Neuronal stem cell (in vitro differentiated cells): Measurements from ENCODE around the gene PTEN.

ENCODE experiments used
- DNase-seq: peaks from one replicate; pipeline ENCODE4 v3.0.0-alpha.2; 2013; ENCODE audit warnings: low spot score
- H2AFZ ChIP-seq: one replicate; pipeline ENCODE4 v1.6.1; 2013; ENCODE audit warnings: mild to moderate bottlenecking, low read length, inconsistent platforms
- H2AK5ac ChIP-seq: 2 replicates; pipeline ENCODE4 v1.6.1; 2013; ENCODE audit warnings: low read depth, mild to moderate bottlenecking, inconsistent platforms, low read length, moderate library complexity, mixed read lengths
- H2BK120ac ChIP-seq: 2 replicates; pipeline ENCODE4 v1.6.1; 2013; ENCODE audit warnings: low read depth, mild to moderate bottlenecking, inconsistent platforms, low read length, moderate library complexity, mixed read lengths
- H2BK12ac ChIP-seq: one replicate; pipeline ENCODE4 v1.6.1; 2013; ENCODE audit warnings: low read length, inconsistent platforms
- H2BK15ac ChIP-seq: 2 replicates; pipeline ENCODE4 v1.6.1; 2013; ENCODE audit warnings: mild to moderate bottlenecking, low read length, inconsistent platforms, mixed read lengths
- H2BK5ac ChIP-seq: one replicate; pipeline ENCODE4 v1.6.1; 2013; ENCODE audit warnings: inconsistent platforms, mild to moderate bottlenecking, low read length, moderate library complexity
- H3K14ac ChIP-seq: one replicate; pipeline ENCODE4 v1.6.1; 2013; ENCODE audit warnings: low read length, inconsistent platforms
- H3K18ac ChIP-seq: 2 replicates; pipeline ENCODE4 v1.6.1; 2013; ENCODE audit warnings: low read length, inconsistent platforms
- H3K23ac ChIP-seq: 2 replicates; pipeline ENCODE4 v1.6.1; 2013; ENCODE audit warnings: low read depth, mild to moderate bottlenecking, mixed read lengths, low read length, inconsistent platforms; ENCODE audit not compliant: poor library complexity
- H3K27ac ChIP-seq: replicated peaks from 3 replicates; pipeline ENCODE4 v1.5.1; 2013; ENCODE audit warnings: low read length, inconsistent platforms
- H3K27me3 ChIP-seq, 3 experiments: 2 replicates each; pipeline ENCODE4 v1.6.1; 2013; ENCODE audit warnings: low read length in 3 of 3, mild to moderate bottlenecking in 2 of 3, inconsistent platforms in 1 of 3, low read depth in 1 of 3, mixed read lengths in 1 of 3, moderate library complexity in 1 of 3; ENCODE audit not compliant: control insufficient read depth in 3 of 3, insufficient read depth in 3 of 3
- H3K36me3 ChIP-seq, 2 donors: replicated peaks in 1 of 2; 2 replicates each; pipeline ENCODE4 v1.6.1; 2013; ENCODE audit warnings: low read length in 2 of 2; ENCODE audit not compliant: control insufficient read depth in 2 of 2, insufficient read depth in 2 of 2
- H3K4ac ChIP-seq: 2 replicates; pipeline ENCODE4 v1.6.1; 2013; ENCODE audit warnings: inconsistent platforms, mild to moderate bottlenecking, low read length, moderate library complexity
- H3K4me1 ChIP-seq, 2 donors: 1 replicate in 1 of 2; 2 replicates in 1 of 2; pipeline ENCODE4 v1.6.1; 2013; ENCODE audit warnings: low read length in 2 of 2, low read depth in 1 of 2; ENCODE audit not compliant: control insufficient read depth in 2 of 2, insufficient read depth in 1 of 2
- H3K4me2 ChIP-seq: one replicate; pipeline ENCODE4 v1.6.1; 2013; ENCODE audit warnings: mild to moderate bottlenecking, low read length, inconsistent platforms; ENCODE audit not compliant: insufficient read depth, poor library complexity, severe bottlenecking
- H3K4me3 ChIP-seq, 2 donors: 2 replicates each; pipeline ENCODE4 v1.5.1; 2013; ENCODE audit warnings: low read length in 2 of 2, mild to moderate bottlenecking in 2 of 2, inconsistent platforms in 1 of 2, moderate library complexity in 1 of 2
- H3K79me1 ChIP-seq: one replicate; pipeline ENCODE4 v1.6.1; 2013; ENCODE audit warnings: low read depth, mild to moderate bottlenecking, inconsistent platforms, low read length, moderate library complexity
- H3K9ac ChIP-seq: one replicate; pipeline ENCODE4 v1.6.1; 2013; ENCODE audit warnings: mild to moderate bottlenecking, low read depth, low read length, inconsistent platforms; ENCODE audit not compliant: poor library complexity
- H3K9me3 ChIP-seq, 2 donors: replicated peaks in 1 of 2; 2 replicates each; pipeline versions ENCODE3 to v1.6.1; 2013; ENCODE audit warnings: low read length in 2 of 2, mild to moderate bottlenecking in 2 of 2, inconsistent platforms in 1 of 2, low read depth in 1 of 2, mixed read lengths in 1 of 2, moderate library complexity in 1 of 2; ENCODE audit not compliant: control insufficient read depth in 2 of 2, insufficient read depth in 1 of 2
- H4K8ac ChIP-seq: one replicate; pipeline ENCODE4 v1.6.1; 2013; ENCODE audit warnings: low read depth, mild to moderate bottlenecking, inconsistent platforms, low read length, moderate library complexity
- H4K91ac ChIP-seq: one replicate; pipeline ENCODE4 v1.6.1; 2013; ENCODE audit warnings: low read length, low read depth, mild to moderate bottlenecking, inconsistent platforms; ENCODE audit not compliant: poor library complexity
- WGBS, 2 donors: extraction: QIAGEN DNeasy Blood & Tissue Kit; methylation state at CpG; one replicate each; pipeline ENCODE4 v1.1.7; 2013; ENCODE audit warnings: missing lambda C conversion rate in 2 of 2, mixed read lengths in 1 of 2; ENCODE audit not compliant: insufficient read length in 2 of 2, insufficient replicate concordance in 1 of 2; ENCODE audit errors: extremely low coverage in 2 of 2; 5-methylcytosine and 5-hydroxymethylcytosine counted together

PTEN gene

DNA sequence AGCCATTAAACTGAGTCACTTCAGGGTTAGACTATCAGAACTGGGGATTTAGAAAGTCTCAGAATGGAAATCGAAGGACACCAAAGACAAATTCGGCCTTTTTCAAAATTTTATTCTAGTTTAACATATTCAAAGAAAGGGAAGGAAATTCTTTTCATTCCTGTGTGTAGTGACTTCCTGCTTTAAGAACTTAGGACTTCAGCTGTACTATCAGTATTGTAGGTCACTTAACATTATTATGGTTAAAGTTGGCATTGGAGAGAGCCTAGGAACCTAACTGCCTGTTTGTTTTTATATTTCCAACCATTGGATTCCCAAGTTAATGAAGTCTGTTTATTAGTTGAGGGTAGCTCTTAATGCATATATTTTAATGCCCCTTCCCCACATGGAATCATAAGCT lies 63.7 kb downstream of the PTEN start:
- no peaks in the 10 kb centered on the region for H3K27me3 ChIP-seq

DNA sequence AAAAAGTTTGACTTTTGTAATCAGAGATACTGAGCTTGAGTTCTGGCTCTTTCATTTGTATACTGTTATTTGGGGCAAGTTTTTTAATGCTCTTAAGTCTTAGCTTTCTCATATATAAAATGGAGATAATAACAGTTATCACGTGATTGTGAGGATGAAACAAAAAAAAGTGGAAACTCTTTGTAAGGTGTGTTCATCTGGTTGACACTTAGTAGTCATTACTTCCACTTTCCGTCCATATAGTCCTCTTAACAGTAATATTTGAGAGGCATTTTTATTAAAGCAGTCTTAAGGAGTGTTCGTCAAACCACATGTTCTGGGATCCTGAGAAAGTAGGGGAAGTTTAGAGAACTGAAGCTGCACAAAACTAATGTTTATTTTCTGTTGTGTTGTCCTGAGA lies 65.6 kb downstream of the PTEN start:
- no peak for DNase-seq
- H4K8ac ChIP-seq, result no peak overlapping the region
- H3K4me2 ChIP-seq, result no peak overlapping the region
- H3K4me3 ChIP-seq, result no peak overlapping the region
- no peak overlapping the region for H4K91ac ChIP-seq
- H2BK120ac ChIP-seq, result no peak overlapping the region
- peaks cover 0 to 33% of the 10 kb centered on the region in 2 donors for H3K36me3 ChIP-seq
- no peak overlapping the region for H2BK12ac ChIP-seq
- no peak overlapping the region for H3K23ac ChIP-seq
- peaks cover 0 to 9% of the 10 kb centered on the region in 2 donors for H3K4me1 ChIP-seq
- peaks cover 0 to 5% of the 10 kb centered on the region in 2 donors for H3K9me3 ChIP-seq
- no peak overlapping the region for H3K4ac ChIP-seq
- no peak overlapping the region for H2AK5ac ChIP-seq
- H3K27ac ChIP-seq, result no peak overlapping the region
- H3K18ac ChIP-seq, result no peak overlapping the region
- H2AFZ ChIP-seq, result no peak overlapping the region
- H3K9ac ChIP-seq, result no peak overlapping the region
- H2BK5ac ChIP-seq, result no peak overlapping the region
- H3K27me3 ChIP-seq, result no peaks in the 10 kb centered on the region
- WGBS, 2 donors, result no CpG with 5 or more reads among the region's 3 CpGs
- no peak overlapping the region for H2BK15ac ChIP-seq
- H3K14ac ChIP-seq, result no peak overlapping the region
- no peaks in the 10 kb centered on the region for H3K79me1 ChIP-seq

More for the DNA sequence above, 63.7 kb downstream of the PTEN start:
- no peak overlapping the region for H2AFZ ChIP-seq
- H4K91ac ChIP-seq, result no peak overlapping the region
- H4K8ac ChIP-seq, result no peak overlapping the region
- no peak overlapping the region for H3K18ac ChIP-seq
- H2BK120ac ChIP-seq, result no peak overlapping the region
- no peak overlapping the region for H3K27ac ChIP-seq
- no peak overlapping the region for H2BK15ac ChIP-seq
- no peak overlapping the region for H2BK12ac ChIP-seq
- peaks cover 0 to 7% of the 10 kb centered on the region in 2 donors for H3K9me3 ChIP-seq
- no peak overlapping the region for H3K14ac ChIP-seq
- no peak overlapping the region for H3K4me3 ChIP-seq
- WGBS, 2 donors, result no CpG with 5 or more reads among the region's 2 CpGs
- peaks cover 0 to 23% of the 10 kb centered on the region in 2 donors for H3K36me3 ChIP-seq
- H3K9ac ChIP-seq, result no peak overlapping the region
- peaks cover 0 to 9% of the 10 kb centered on the region in 2 donors for H3K4me1 ChIP-seq
- H2BK5ac ChIP-seq, result no peak overlapping the region
- H3K23ac ChIP-seq, result no peak overlapping the region
- no peak overlapping the region for H3K4me2 ChIP-seq
- DNase-seq, result no peak
- H2AK5ac ChIP-seq, result no peak overlapping the region
- H3K79me1 ChIP-seq, result no peaks in the 10 kb centered on the region
- H3K4ac ChIP-seq, result no peak overlapping the region

DNA sequence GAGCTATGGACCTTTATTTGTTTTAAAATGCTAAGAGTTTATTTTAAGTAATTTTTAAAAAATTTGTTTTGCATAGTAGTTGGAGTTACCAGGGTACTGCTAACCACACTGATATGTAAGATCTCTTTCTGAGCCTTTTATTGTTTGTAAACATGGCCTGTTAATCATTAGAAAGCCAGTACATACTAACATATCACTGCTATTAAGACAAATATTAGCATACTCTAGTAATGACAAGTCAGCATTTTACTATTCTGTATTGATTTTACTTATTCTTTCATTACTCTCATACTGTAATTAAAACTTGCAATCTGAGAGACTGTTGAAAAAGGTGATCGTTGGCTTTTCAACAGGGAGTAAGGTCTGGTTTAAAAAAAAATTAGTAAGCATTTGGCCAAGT lies 66.7 kb downstream of the PTEN start:
- Histone ChIP-seq H2AK5ac (no peak overlapping the region), H3K14ac (no peak overlapping the region), H3K4me1 (peaks cover 0 to 9% of the 10 kb centered on the region in 2 donors), H4K91ac (no peak overlapping the region), H2BK15ac (no peak overlapping the region), H3K9ac (no peak overlapping the region), H3K4ac (no peak overlapping the region), H3K4me2 (no peak overlapping the region), H3K18ac (no peak overlapping the region), H3K9me3 (no peaks in the 10 kb centered on the region), H3K36me3 (peaks cover 0 to 38% of the 10 kb centered on the region in 2 donors), H4K8ac (no peak overlapping the region), H3K23ac (no peak overlapping the region), H2BK120ac (no peak overlapping the region), H2BK5ac (no peak overlapping the region), H3K4me3 (no peak overlapping the region), H3K79me1 (no peaks in the 10 kb centered on the region), H2BK12ac (no peak overlapping the region), H3K27me3 (no peaks in the 10 kb centered on the region), H2AFZ (no peak overlapping the region), H3K27ac (no peak overlapping the region)
- DNase-seq, result no peak
- no CpG with 5 or more reads among the region's 1 CpG for WGBS, 2 donors

DNA sequence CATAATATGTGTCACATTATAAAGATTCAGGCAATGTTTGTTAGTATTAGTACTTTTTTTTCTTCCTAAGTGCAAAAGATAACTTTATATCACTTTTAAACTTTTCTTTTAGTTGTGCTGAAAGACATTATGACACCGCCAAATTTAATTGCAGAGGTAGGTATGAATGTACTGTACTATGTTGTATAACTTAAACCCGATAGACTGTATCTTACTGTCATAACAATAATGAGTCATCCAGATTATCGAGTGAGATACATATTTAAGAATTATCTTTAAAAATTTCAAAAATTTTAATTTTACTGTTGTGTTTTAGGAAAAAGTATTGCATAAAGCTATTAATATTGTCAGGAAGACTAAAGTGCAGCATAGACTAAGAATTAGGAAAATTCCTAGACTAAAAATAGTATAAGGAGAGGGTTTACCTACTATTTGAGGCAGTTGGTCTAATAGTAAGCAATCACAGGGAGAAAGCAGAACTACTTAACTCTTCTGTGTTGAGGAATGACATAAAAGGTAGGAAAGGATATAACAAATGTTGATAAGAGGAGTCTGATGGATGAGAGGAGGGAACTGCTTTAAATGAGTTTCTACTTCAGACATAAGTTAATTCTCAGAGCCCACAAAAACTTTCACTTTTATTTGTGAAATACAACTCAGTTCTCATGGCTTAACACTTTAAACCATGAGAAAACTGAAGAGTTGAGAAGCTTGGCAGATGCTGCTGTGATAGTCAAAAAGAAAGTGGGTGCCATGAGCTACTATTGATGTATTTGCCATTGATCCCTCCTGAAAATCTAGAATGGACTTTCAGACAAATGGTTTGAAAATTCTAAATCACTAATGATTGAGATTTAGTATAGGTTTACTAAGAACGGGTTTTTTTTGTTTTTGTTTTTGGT lies 67.8 kb downstream of the PTEN start:
- H3K23ac ChIP-seq, result no peak overlapping the region
- no peak overlapping the region for H3K14ac ChIP-seq
- H3K9me3 ChIP-seq, result no peaks in the 10 kb centered on the region
- H4K8ac ChIP-seq, result no peak overlapping the region
- H2AK5ac ChIP-seq, result no peak overlapping the region
- H2BK15ac ChIP-seq, result no peak overlapping the region
- no peak overlapping the region for H3K4me3 ChIP-seq
- H4K91ac ChIP-seq, result no peak overlapping the region
- no peak overlapping the region for H3K4me2 ChIP-seq
- WGBS, 2 donors, result 100% methylated on average over 1 of the region's 4 CpGs
- H3K36me3 ChIP-seq, result peaks cover 1 to 49% of the 10 kb centered on the region in 2 donors
- no peak overlapping the region for H3K4ac ChIP-seq
- peaks cover 0 to 9% of the 10 kb centered on the region in 2 donors for H3K4me1 ChIP-seq
- no peak overlapping the region for H3K27ac ChIP-seq
- no peak overlapping the region for H2AFZ ChIP-seq
- H3K27me3 ChIP-seq, result no peaks in the 10 kb centered on the region
- no peaks in the 10 kb centered on the region for H3K79me1 ChIP-seq
- no peak overlapping the region for H3K18ac ChIP-seq
- H2BK12ac ChIP-seq, result no peak overlapping the region
- H3K9ac ChIP-seq, result no peak overlapping the region
- DNase-seq, result no peak
- H2BK5ac ChIP-seq, result no peak overlapping the region
- no peak overlapping the region for H2BK120ac ChIP-seq
